Esophagus muscularis mucosa (tissue), 4 donors: ENCODE results near the gene PRKD1.
A peak's percentile ranks its signal among the peaks of the same experiment; 100 is the strongest.

Experiments
- EP300 ChIP-seq: sonication (generic); formaldehyde crosslinking; IDR thresholded peaks from one replicate; pipeline ENCODE4 v1.6.1; 2017; ENCODE audit warnings: antibody characterized with exemption
- POLR2AphosphoS5 ChIP-seq, 2 donors: sonication (generic); formaldehyde crosslinking; IDR thresholded peaks; one replicate each; pipeline ENCODE4 v1.6.1; 2017; ENCODE audit warnings: antibody characterized with exemption in 2 of 2
- TF ChIP-seq, protein P1 (sequence below), 3 experiments: fragments of 200-600 bp in 2 of 3; fragments of 450-650 bp in 1 of 3; sonication (generic) in 2 of 3; IDR thresholded peaks; one replicate each; pipeline ENCODE4 v1.5.1; 2017 to 2019; ENCODE audit warnings: antibody characterized with exemption in 3 of 3, mild to moderate bottlenecking in 2 of 3, moderate library complexity in 1 of 3

- TF ChIP-seq EP300 = no peak
- TF ChIP-seq, protein P1, sequence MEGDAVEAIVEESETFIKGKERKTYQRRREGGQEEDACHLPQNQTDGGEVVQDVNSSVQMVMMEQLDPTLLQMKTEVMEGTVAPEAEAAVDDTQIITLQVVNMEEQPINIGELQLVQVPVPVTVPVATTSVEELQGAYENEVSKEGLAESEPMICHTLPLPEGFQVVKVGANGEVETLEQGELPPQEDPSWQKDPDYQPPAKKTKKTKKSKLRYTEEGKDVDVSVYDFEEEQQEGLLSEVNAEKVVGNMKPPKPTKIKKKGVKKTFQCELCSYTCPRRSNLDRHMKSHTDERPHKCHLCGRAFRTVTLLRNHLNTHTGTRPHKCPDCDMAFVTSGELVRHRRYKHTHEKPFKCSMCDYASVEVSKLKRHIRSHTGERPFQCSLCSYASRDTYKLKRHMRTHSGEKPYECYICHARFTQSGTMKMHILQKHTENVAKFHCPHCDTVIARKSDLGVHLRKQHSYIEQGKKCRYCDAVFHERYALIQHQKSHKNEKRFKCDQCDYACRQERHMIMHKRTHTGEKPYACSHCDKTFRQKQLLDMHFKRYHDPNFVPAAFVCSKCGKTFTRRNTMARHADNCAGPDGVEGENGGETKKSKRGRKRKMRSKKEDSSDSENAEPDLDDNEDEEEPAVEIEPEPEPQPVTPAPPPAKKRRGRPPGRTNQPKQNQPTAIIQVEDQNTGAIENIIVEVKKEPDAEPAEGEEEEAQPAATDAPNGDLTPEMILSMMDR (IDR thresholded peaks at IDR 0.05) = no peak
- TF ChIP-seq POLR2AphosphoS5 (IDR thresholded peaks at IDR 0.05) = peak in 1 of 2 donors; percentile 39
Observed at GRCh38 chr14:29741909-29742401, 185.7 kb downstream of the PRKD1 start.
